ENCODE measurements around the gene VAX1. TPM values are rescaled to one million over a fixed set of nuclear protein-coding genes. Genes with fewer than 3 reads are reported as not detected.

The VAX1 gene
- total RNA-seq, 1 donor from 2014 or later: not detected

DNA sequence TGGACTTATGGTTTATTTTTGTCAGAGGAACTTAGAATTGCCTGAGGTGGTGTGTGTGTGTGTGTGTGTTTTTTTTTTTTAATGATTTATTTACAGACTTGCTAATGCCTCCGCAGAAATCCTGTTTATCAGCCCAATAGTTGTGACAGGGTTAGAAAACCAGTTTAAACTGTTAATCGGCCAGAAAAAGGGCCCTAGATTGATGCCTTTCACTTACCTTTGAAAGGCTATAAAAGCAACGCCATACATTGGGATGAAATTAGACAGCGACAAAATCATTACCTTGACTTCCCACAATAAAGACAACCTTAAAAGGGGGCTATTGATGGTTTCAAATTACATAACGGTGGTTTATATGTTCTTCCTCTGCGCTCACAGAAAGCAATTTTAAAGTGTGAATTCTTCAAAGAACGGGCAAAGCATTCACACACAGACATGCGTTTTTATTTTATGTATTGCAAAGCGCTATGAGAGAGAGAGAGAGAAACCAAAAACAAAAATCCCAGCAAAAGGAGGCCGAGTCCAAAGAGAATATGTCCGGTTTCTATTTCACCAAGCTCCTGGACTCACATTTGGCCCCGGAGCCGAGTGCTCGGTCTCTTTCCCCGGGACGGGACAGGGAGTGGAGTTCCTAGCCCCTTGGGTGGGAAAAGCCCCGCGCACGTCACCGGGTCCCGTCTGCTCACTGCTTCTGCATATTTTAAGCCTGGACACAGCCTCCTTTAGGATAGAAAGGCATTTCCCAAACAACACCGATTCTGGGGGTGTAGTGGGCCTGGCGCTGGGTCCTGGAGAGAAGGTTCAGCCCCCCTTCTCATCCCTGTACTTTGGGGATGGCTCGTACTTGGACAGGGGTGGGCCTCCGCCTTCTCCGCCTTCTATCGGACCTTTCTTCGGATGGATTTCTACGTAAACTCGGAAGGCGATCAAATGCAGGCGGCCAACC, 26.8 kb upstream of the VAX1 start:
- intact Hi-C loops (cut with micrococcal nuclease): loop anchor here (2.0 to 5.0 kb wide), 5 partner anchors 24 to 1432 kb away; partner anchors contain the start of genes PRLHR and SHTN1

DNA sequence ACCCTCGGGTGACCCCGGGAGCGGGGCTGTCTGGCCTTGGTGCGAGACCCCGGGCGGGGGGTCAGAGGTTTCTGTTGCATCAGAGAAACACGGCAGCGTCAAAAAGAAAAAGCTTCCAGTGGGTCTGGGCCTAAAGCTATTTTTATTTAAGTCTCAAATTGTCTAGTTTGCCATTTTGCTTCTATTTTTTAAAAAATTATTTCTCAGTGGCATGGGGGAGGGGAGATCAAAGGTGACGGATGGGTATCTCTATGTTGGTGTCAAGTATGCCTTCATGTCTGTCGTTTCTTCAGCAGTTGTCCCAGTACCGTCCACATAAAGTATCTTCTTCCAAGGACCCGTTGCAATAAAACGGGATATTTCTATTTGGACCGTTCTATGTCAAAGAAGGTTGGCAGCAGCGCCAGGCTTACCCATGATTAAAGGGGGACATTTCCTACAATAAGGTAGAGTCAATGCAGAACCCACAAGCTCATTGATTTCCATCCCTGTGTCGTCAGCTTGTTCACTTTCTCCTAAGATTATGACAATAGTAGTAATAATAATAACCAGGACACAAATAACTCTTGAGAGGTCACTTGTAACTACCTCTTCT, 26.0 kb upstream of the VAX1 start:
- intact Hi-C loops (cut with micrococcal nuclease): loop anchor here (2.0 to 5.0 kb wide), 4 partner anchors 23 to 1433 kb away; partner anchors contain the start of gene PRLHR

DNA sequence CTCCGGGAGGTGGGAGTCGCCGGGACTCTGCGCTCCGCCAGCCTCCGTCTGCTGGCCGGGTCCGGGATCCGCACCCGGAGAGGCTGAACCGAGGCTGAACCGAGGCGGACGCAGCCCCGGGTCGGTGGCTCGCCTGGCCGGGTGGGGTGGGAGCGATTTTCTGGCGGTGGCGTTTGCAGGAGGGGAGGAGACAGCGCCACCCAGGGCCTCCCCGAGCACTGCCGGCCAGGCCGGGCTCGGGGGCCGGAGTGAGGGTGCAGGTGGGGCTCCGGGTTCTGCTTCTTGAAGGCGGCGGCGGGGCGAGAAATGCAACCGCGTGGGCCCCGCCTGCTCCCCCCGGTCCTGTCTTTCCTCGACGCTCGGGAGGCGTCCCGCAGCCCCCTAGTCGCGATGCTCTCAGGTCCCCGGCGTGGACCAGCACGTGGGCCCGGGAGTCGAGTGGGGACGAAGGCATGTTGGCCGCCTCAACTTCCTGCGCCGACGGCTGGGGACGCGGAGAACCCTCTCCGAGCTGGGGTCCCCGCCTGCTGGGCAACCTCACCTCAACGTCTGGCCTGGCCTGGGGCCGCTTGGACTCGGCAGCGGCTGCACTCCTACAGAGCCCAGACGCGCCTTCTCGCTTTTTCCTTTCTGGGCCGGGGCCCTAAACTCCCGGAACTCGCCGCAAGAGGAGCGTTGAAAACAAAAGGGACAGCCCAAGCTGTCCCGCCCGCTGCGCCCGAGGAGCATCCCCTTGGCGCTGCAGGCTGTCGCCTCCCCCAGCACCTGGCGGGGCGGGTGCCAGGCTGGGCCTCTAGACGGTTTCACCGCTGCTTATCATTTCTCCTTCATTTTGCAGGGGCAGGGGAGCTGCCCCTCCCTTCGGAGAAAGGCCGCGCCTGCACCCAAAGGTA, 25.2 kb upstream of the VAX1 start:
- intact Hi-C loops (cut with micrococcal nuclease): loop anchor here (5.0 kb wide), 1 partner anchor 1434 kb away; the partner anchor contains the start of gene PRLHR

DNA sequence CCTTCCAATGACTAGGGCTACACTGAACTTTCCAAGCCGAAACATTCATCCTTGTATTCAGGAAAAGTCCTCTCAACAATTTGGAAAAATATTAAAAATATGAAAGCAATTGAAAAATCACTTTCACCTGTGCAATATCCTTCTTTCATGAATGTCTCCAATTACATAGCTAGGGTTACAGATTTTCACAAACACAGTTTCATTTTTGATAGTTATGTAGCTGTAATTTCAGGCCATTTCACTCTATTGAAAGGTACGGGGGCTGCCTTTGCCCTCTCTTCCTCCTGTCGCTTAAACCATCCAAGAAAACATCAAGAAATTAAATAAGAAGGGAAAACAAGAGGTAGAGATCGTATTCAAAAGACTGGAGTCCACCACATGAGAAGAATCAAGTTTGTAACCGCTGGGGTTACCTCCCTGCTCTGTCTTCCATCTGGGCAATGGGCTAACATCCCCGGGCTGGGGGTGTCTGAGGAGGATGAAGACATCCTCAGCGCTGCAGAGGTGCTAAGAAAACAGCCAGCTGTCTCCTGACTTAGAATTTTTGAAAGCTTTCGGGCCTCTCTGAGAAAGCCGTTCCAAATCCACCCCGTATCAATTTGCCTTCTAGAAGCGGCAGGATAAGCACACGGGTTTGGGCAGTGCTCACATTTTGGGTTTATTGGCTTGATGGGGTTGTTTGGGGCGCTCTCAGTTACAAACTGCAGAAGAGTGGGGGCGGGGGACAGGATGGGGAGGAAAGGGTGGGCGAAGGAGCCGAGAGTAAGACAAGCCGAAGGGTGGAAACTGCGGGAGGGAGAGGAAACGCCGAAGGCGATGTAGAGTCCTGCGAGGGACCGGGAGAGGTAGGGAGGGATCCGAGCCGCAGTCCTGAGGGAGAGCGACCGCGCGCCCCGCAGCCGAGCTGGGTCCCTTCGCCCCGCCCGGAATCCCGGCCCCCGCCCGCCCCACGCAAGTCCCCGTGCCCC, 24.3 kb upstream of the VAX1 start:
- intact Hi-C loops (cut with micrococcal nuclease): loop anchor here (5.0 kb wide), 1 partner anchor 1435 kb away; the partner anchor contains the start of gene PRLHR

DNA sequence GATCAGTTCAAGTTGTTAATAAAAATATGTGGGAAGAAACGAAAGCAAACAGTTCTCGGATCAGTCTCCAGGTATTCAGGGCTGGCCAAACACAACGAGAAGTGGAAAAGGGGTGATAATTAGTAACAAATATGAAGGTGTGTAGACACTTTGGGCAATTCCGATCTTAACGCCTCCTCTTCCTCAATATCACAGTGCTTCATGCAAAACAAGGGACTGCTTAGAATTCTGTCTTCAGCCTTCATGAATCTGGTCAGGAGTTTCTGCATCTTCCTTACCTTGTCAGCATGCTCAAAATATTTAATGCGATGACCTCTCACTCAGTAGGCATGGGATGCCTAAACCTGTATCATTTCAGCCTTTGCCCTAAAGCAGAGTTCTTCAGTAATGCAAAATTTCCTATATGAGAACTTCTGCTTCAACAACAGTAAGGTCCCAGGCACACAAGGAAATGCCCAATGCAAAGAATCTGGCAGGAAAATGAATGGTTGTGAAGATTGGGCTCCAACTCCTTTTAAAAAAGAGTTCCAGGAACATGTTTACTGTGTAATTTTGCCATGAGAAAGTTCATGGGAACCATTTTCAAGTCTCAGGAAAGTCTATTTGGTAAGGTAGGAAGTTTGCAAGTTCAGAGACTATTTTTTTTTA, 23.4 kb upstream of the VAX1 start:
- intact Hi-C loops (cut with micrococcal nuclease): loop anchor here (5.0 kb wide), 1 partner anchor 1436 kb away; the partner anchor contains the start of gene PRLHR

DNA sequence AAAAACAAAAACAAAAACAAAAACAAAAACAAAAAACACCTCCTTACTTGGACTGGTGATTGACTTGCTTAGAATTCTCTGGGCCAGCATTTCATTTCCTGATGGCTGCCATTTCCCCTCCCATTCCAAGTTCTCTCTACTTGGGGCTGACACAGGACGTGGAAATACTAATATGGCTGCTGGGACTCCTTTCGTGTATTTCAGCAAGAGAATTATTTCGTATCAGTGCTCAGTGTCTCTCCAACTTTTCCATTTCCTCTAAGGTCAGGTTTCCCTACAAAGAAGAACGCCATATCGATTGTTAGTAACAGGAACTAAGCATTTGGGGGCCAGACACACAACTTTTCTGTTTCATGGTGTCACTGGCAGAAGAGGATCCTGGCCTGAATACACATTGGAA, 22.5 kb upstream of the VAX1 start:
- intact Hi-C loops (cut with micrococcal nuclease): loop anchor here (5.0 kb wide), 1 partner anchor 1437 kb away; the partner anchor contains the start of gene PRLHR

DNA sequence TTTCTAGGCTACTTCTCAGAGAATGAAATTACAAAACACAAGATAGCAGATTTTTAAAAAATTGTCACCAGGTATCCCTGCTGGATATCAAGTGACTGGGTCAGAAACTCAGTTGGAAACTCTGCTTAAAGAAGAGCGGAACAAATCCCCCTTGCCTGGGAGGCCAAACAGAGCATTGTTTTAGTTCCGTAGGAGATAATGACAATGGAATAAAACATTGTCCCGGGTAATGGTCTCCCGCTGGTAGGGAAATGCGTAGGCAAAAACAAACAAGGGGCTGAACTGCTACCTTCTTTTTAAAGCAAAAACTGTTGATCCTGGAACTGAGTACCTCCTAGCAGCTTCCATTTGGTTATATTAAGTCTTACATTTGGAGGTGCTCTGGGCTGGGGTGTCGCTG, 21.3 kb upstream of the VAX1 start:
- intact Hi-C loops (cut with micrococcal nuclease): no loop called here

DNA sequence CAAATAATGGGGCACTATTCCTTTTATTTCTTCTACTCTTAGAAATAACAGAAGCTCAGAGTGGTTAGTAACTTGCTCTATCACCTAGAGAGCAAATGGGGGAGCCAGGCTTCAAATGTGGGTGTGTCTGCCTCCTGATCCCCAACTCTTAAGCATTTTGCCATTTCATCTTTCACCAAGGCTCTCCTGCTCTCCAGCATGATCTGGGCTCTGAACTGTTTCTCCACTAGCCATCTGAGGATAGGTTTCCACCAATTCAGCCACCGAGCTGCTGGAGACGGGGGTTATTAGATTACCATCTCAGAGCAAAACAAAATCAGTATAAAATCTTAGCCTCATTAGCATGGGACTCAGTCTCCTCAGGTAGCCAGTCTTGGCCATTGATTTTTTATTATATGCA, 20.2 kb upstream of the VAX1 start:
- intact Hi-C loops (cut with micrococcal nuclease): no loop called here

DNA sequence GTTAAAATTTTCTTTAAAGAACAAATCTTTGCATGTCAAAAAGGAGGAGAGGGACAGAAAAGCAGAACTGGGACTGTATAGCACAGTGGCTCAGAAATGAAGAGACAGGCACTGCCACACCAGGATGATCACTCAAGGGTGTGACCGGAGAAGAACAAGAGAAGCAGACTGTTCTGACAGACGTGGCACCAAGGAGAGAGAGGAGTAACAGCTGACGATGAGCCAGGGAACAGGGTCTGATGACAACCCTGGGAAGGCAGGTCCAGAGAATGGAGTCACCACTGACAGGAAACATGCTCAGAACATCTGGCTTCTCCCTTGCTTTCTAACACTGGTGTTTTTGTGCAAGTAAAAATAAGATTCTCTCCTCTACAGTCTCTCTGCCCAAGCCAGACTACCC, 14.6 kb upstream of the VAX1 start:
- intact Hi-C loops (cut with micrococcal nuclease): no loop called here

DNA sequence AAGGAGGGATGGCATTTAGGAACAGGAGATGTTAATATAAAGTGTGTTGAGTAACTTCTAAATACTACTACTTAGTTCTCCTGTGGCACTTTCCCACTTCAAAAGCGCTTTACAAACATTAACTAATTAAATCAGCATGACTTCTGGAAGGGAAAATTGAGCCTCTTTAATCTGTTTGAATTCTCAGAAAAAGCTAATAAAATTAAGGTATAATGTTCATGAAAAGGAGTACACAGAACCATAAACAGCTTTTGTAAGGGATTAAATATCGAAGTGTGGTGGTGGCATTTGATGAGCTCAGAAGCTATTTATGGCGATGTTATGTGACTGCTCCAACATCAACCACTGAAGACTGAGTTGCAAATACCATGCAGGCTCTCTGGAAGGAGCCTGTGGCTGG, 10.2 kb upstream of the VAX1 start:
- intact Hi-C loops (cut with micrococcal nuclease): no loop called here

DNA sequence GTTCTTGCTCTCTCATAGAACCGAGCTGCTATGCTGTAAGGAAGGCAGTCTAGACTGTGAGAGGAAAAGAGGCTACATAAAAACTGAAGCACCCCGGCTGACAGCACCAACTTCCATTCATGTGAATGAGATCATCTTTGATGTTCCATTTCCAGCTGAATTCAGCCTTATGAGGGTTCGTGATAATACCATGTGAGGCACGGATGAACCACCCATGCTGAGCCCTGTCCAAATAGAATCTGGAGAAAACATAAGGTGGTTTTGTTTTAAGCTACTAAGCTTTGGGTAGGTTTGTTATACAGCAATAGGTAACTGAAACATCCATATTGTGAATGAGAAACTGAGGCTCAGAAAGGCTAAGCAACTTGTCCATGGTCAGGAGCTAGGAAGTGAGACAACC, 6.9 kb upstream of the VAX1 start:
- intact Hi-C loops (cut with micrococcal nuclease): no loop called here

DNA sequence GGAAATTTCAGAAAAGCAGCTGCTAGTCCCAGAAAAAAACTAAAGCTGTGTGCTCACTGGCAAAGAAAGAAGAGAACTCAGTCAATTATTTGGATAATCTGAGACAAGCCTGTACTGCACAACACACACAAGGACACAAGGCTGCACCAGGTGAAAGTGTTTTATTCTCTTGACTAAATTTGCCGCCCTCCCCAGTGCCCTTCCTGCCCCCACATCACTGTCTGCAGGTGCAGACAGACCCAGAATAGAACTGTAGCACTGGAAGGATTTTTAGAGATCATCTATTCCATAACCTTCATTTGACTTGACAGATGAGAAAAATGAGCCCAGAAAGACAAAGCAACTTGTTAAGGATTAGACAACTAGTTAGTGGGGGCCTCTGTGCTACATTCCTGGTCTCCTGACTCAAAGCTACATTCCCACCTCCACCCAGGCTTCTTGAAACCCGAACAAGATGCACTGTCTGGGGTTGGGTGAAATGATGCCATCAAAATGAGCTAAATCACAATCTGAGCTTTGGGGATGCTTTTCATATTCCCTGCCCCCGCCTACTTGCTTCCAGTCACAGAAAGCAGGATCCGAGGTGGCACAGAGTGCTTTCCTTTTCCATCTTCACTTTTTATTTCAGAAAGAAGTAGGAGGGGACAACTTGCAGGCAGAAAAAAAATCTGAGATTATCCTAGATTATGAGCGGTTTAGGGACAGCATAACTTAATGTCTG, 5.2 kb upstream of the VAX1 start:
- intact Hi-C loops (cut with micrococcal nuclease): no loop called here

DNA sequence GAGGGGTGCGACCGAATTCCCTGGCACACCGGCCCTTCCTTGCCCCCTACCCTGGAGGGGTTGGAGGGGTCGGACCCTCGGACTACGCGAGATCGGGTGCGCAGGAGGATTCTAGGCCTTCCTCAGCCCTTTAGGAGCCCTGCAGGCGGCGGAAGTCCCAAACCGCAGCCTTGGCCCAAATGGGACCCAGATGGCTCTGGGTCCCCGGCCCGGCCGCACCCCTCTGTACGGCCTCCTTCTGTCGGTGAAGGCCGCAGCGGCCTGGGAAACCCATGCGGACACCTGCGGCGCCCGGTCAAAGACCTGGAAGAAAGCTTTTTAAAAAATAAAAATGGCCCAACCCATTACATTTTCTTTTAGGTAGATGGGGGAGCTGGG, 2.4 kb upstream of the VAX1 start:
- intact Hi-C loops (cut with micrococcal nuclease): loop anchor here (2.0 kb wide), 1 partner anchor 24 kb away; no protein-coding TSS in a partner anchor

DNA sequence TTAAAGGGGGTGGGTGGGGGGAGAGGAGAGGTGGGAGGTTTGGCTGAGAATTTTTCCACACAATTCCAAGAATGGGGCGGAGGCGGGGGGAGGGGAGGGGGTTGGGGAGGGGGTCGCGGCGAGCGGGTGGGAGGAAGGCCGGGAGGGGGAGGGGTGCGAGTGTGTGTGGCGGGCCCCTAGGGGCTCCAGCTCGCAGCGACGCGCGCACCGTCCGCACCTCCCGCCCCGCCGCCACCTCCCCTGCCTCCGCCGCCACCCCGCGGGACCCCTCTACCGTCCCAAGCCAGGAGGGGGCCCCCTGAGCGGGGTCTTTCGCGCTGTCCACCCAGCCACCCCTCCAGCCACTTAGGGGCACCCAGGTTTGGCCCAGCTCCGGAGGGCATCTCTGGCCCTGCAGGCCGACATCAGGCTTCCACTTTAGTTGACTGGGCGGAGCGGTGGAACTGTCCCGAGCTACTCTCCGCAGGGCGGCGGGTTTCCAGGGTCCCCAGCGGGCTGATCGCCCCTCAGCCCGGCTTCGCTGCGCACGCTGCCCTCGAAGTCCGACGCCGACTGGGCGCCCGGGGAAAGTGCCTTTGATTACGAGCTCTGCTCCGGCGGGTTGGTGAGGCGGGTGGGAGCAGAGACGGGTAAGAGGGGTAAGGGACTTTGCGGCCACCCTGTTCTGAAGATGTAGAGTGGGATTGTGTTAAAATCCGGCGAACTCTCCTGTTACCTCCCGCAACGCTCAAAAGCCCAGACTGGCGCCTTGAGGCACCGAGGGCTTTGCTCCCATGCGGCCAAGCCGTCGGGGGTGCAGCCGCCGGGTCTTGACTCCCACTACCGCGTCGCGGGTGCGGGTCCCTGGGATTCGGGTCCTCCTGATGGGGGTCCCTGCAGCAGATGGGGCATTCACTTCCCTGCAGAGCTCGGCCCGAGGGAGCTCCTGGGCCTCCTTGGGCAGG, 1.8 kb upstream of the VAX1 start:
- intact Hi-C loops (cut with micrococcal nuclease): loop anchor here (2.0 to 10.0 kb wide), 2 partner anchors 25 to 865 kb away; partner anchors contain the start of gene GFRA1

DNA sequence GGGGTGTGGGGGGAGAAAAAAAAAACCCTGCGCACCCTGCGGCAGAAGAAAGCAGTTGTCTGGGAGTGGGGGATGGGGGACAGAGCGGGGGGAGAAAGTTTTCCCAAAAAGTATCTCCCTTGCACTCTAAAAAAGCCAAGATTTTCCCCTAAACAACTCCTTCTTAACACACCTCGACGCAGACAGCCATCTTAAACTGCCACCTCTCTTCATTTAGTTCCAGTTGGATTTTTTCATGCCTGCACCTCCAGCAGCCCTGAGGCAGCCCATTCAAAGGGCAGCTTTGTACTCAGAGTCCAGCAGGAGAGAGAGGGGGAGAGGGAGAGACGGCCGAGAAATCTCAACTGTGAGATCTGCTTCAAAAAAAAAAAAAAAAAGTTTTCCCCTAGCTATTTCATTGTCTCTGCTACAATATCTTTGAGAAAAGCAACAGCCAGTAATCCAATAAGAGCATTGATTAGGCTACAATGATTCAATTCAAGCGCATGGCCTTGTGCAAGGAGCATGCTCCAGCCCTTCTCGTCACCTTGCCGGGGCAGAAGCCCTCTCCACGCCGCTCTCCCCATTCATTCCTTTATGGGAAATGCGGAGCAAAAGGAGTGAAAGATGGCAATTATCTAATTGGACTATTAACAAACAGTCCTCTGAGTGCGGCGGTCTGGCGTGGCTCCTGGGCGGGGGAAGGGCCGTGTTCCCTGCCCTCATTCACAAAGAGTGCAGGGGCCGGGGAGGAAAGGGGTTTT, 939 bp upstream of the VAX1 start:
- intact Hi-C loops (cut with micrococcal nuclease): loop anchor here (10.0 kb wide), 1 partner anchor 864 kb away; the partner anchor contains the start of gene GFRA1

DNA sequence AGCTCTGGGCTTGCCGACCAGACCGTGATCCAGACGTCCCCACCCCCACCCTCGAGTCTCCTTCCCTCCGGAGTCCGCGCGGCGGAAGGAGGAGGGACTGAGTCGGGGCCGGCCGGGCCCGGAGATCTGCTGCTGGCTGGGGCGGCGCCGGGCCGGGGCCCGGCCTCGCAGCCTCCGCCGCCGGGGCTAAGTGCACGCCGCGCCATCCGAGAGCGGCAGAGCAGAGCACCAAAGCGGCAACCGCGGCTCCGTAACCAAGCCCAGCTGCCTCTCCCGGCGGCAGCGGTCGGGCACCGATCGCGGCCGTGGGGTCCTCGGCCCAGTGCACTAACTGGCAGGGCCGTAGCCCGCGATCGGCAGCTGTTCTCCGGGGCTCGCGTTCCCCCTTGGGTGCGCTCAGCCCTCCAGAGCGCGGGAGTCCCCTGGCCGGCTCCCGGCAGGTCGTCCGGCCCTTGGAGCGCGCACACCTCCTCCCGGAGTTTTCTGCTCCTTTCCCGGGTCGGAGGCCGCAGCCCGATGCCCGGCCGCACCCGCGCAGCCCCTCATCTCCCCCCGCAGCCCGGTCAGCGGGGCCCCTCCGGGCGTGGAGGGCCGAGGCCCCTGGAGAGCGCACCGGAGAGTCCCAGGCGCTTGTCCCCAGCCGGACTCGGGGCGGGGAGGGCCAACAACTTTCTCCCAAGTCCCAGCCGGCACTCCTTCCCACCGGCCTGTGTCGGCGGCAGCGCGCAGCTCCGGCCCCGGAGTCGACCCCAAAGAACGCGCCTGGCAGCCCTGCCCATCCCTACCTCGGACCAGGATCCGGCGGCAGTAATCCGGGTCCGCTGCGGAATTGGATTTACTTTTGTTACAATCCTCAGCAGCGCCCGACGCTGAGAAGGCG, 799 bp downstream of the VAX1 start:
- intact Hi-C loops (cut with micrococcal nuclease): loop anchor here (10.0 kb wide), 1 partner anchor 862 kb away; the partner anchor contains the start of gene GFRA1
